DMS114 treated with DMSO at 0.1 percent for 48 hours (cell line): ENCODE measurements around the gene HCAR1.
"Not testable (repeated sequence)": the region's sequence is repeated elsewhere in the genome, so short reads cannot be mapped to it uniquely, and the experiment has no call there.

Experiments used
- DNase-seq: peaks from one replicate; lab custom pipeline; 2025; ENCODE audit not compliant: unreplicated experiment; lab: John Stamatoyannopoulos, UW

The HCAR1 gene

GRCh38 chr12:122730215-122731014 lies at the start of gene HCAR1:
Gene HCAR1 (minus strand): TSS chr12:122730844. CDS start chr12:122730339, 505 bp downstream.
- no peak for DNase-seq

GRCh38 chr12:122757568-122757967 lies 26.9 kb upstream of the HCAR1 start:
- DNase-seq = no peak

- DNase-seq = no peak
Observed at GRCh38 chr12:122754790-122755189, 24.1 kb upstream of the HCAR1 start.

GRCh38 chr12:122753319-122753650 lies 22.6 kb upstream of the HCAR1 start:
- DNase-seq = no peak

- DNase-seq = peak; percentile 93
Observed at GRCh38 chr12:122752464-122753318, 22.0 kb upstream of the HCAR1 start, which contains the start of gene DENR. Gene DENR (plus strand): TSS chr12:122752824. CDS start chr12:122753702, 878 bp downstream.

GRCh38 chr12:122750781-122751515 lies 20.3 kb upstream of the HCAR1 start:
- not testable (repeated sequence) for DNase-seq

- no peak for DNase-seq
Observed at GRCh38 chr12:122749569-122750332, 19.1 kb upstream of the HCAR1 start.

GRCh38 chr12:122747224-122748135 lies 16.8 kb upstream of the HCAR1 start:
- DNase-seq = no peak

GRCh38 chr12:122743895-122744525 lies 13.4 kb upstream of the HCAR1 start:
- DNase-seq = no peak

- no peak for DNase-seq
Observed at GRCh38 chr12:122740351-122740750, 9.7 kb upstream of the HCAR1 start.

GRCh38 chr12:122738571-122738970 lies 7.9 kb upstream of the HCAR1 start:
- DNase-seq = no peak

GRCh38 chr12:122732611-122733010 lies 2.0 kb upstream of the HCAR1 start:
- no peak for DNase-seq

GRCh38 chr12:122732170-122732569 lies 1.5 kb upstream of the HCAR1 start:
- no peak for DNase-seq

GRCh38 chr12:122729583-122730214 lies 945 bp downstream of the HCAR1 start:
- no peak for DNase-seq

GRCh38 chr12:122726080-122726558 lies 4.5 kb downstream of the HCAR1 start:
- no peak for DNase-seq

GRCh38 chr12:122725452-122726079 lies 5.1 kb downstream of the HCAR1 start:
- DNase-seq = no peak

GRCh38 chr12:122724641-122725243 lies 5.9 kb downstream of the HCAR1 start:
- no peak for DNase-seq

- DNase-seq = no peak
Observed at GRCh38 chr12:122722387-122722786, 8.3 kb downstream of the HCAR1 start.
